K562 (cell line): ENCODE measurements around the gene TSPAN14. TPM values are rescaled to one million over a fixed set of nuclear protein-coding genes. Genes with fewer than 3 reads are reported as not detected.

Source experiments
- BMI1 ChIP-seq: fragments of 150-350 bp; IDR thresholded peaks from 2 replicates; pipeline ENCODE4 v1.6.1; 2014; ENCODE audit warnings: low read length
- CCNT2 ChIP-seq: IDR thresholded peaks from 2 replicates; pipeline ENCODE4 v1.6.1; 2011; ENCODE audit warnings: borderline replicate concordance, low read depth, mild to moderate bottlenecking, moderate library complexity, mixed read lengths, low read length; ENCODE audit not compliant: insufficient read length; ENCODE audit errors: extremely low read depth
- GATA2 ChIP-seq: sonication (generic); formaldehyde crosslinking; IDR thresholded peaks from 2 replicates; pipeline ENCODE4 v1.4.0; 2020; ENCODE audit warnings: mild to moderate bottlenecking, missing genetic modification reagents
- ZFP36 ChIP-seq: fragments of 150-350 bp; IDR thresholded peaks from 2 replicates; pipeline ENCODE4 v1.6.1; 2018; ENCODE audit warnings: low read length, low read depth; ENCODE audit not compliant: partially characterized antibody
- ZNF354B ChIP-seq: fragments of 250-450 bp; sonication (Bioruptor Pico); IDR thresholded peaks from 2 replicates; pipeline ENCODE4 v1.4.0; 2020
- ZNF76 ChIP-seq: fragments of 250-450 bp; sonication (Bioruptor Pico); IDR thresholded peaks from 2 replicates; pipeline ENCODE4 v1.4.0; 2020; ENCODE audit warnings: mild to moderate bottlenecking, moderate library complexity, borderline replicate concordance
- polyA plus RNA-seq, 8 experiments: library from polyadenylated mRNA; depleted of rRNA in 4 of 8; stranded (reverse) in 5 of 8; unstranded in 3 of 8; fragments of >200 nt; fragmentation: Nextera tagmentation in 2 of 8; fragmentation: Illumina TruSeq in 1 of 8; extraction: Ambion mirVana in 2 of 8; extraction: Trizol in 1 of 8; gene quantifications; 2 replicates each; pipeline versions ENCODE4 v1.2.1 to v1.2.3, GENCODE V29; 2011 to 2014; ENCODE audit warnings: inconsistent platforms in 1 of 8, missing spikeins in 1 of 8
- total RNA-seq, 7 experiments: library from RNA; depleted of rRNA in 6 of 7; stranded (reverse); fragments of >200 nt in 6 of 7; fragmentation: Illumina TruSeq in 2 of 7; extraction: Trizol in 2 of 7; gene quantifications; 2 replicates each; pipeline versions ENCODE4 v1.2.1 to v1.2.3, GENCODE V29; 2011 to 2021; ENCODE audit warnings: low replicate concordance in 1 of 7
- TF ChIP-seq, protein P1 (sequence below): fragments of 250-450 bp; sonication (Bioruptor Pico); IDR thresholded peaks from 2 replicates; pipeline ENCODE4 v1.8.0; 2022; ENCODE audit warnings: inconsistent platforms, mild to moderate bottlenecking, moderate library complexity, borderline replicate concordance
- TF ChIP-seq, protein P2 (sequence below): fragments of 250-450 bp; sonication (Bioruptor Pico); IDR thresholded peaks from 2 replicates; pipeline ENCODE4 v1.5.0; 2020; ENCODE audit warnings: mild to moderate bottlenecking

Gene TSPAN14
- total and polyA plus RNA-seq, 9 of the 15 experiments (the other 6 are each of a cell fraction or from before 2014, with no cell fraction given), result 5.8 to 92.9 (median 23.3) TPM

DNA sequence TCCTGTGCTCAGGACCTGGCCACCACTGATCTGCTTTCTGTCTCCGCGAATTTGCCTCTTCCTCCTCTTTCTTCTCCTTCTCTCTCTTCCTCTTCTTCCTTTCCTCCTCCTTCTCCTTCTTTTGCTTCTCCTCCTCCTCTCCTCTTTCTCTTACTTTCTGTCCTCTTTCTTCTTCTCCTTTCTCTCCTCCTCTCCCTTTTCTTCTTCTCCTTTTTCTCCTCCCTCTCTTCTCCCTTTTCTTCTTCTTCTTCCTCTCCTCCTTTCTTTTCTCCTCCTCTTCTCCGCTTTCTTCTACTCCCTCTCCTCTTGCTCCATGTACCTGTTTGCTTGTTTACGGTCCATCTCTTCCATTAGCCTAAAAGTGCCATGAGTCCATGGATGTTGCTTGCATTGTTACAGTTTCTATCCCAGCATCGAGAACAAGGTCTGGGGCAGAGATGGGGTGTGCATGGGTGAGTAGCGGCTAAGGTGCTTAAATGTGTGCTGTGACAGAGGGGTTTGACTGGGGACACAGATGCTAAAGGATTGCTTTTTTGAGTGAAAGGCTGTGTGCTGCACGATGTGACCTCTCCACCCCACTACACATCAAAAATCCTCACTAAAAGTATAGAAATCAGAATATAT lies 91.3 kb downstream of the TSPAN14 start (continued):
- TF ChIP-seq, protein P1, sequence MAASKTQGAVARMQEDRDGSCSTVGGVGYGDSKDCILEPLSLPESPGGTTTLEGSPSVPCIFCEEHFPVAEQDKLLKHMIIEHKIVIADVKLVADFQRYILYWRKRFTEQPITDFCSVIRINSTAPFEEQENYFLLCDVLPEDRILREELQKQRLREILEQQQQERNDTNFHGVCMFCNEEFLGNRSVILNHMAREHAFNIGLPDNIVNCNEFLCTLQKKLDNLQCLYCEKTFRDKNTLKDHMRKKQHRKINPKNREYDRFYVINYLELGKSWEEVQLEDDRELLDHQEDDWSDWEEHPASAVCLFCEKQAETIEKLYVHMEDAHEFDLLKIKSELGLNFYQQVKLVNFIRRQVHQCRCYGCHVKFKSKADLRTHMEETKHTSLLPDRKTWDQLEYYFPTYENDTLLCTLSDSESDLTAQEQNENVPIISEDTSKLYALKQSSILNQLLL, result no peak
- TF ChIP-seq, protein P2, sequence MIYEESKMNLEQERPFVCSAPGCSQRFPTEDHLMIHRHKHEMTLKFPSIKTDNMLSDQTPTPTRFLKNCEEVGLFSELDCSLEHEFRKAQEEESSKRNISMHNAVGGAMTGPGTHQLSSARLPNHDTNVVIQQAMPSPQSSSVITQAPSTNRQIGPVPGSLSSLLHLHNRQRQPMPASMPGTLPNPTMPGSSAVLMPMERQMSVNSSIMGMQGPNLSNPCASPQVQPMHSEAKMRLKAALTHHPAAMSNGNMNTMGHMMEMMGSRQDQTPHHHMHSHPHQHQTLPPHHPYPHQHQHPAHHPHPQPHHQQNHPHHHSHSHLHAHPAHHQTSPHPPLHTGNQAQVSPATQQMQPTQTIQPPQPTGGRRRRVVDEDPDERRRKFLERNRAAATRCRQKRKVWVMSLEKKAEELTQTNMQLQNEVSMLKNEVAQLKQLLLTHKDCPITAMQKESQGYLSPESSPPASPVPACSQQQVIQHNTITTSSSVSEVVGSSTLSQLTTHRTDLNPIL (CRISPR knock-in tag), result no peak
- no peak for TF ChIP-seq BMI1
- no peak for TF ChIP-seq ZNF76 (CRISPR knock-in tag)
- no peak for TF ChIP-seq GATA2 (CRISPR knock-in tag)
- no peak for TF ChIP-seq ZFP36
- TF ChIP-seq ZNF354B (CRISPR knock-in tag), result no peak
- TF ChIP-seq CCNT2, result no peak
